Body of pancreas (tissue), 4 donors: ENCODE data around the gene TMCO4. TPM values are rescaled to one million over a fixed set of nuclear protein-coding genes. Genes with fewer than 3 reads are reported as not detected.

Experiments
- ATAC-seq: fragments of 150-250 bp; one replicate; pipeline ENCODE4 v1.9.1; 2016
- DNase-seq, 4 donors: peaks; one replicate each; pipeline ENCODE4 v3.0.0-alpha.2; 2019
- H3K27ac ChIP-seq, 4 donors: fragments of 200-600 bp; sonication (generic); 1 replicate in 3 of 4; 2 replicates in 1 of 4; pipeline versions ENCODE4 v1.5.1 to v1.6.1; 2016 to 2019; ENCODE audit warnings: mild to moderate bottlenecking in 1 of 4, mixed read lengths in 1 of 4, moderate library complexity in 1 of 4
- H3K27me3 ChIP-seq, 2 donors: fragments of 200-600 bp; sonication (generic); one replicate each; pipeline ENCODE4 v1.6.0; 2016; ENCODE audit warnings: mild to moderate bottlenecking in 1 of 2
- H3K36me3 ChIP-seq, 2 donors: fragments of 200-600 bp; sonication (generic); replicated peaks in 1 of 2; 2 replicates each; pipeline ENCODE4 v1.5.1; 2016; ENCODE audit warnings: low read depth in 2 of 2; ENCODE audit not compliant: insufficient read depth in 1 of 2
- H3K4me1 ChIP-seq: fragments of 200-600 bp; sonication (generic); one replicate; pipeline ENCODE4 v1.6.0; 2016
- H3K4me3 ChIP-seq, 2 donors: fragments of 200-600 bp; sonication (generic); 1 replicate in 1 of 2; 2 replicates in 1 of 2; pipeline ENCODE4 v1.5.1; 2016 to 2019
- H3K9me3 ChIP-seq, 3 donors: fragments of 200-600 bp; sonication (generic); 1 replicate in 2 of 3; 2 replicates in 1 of 3; pipeline ENCODE4 v1.5.1; 2016
- CTCF ChIP-seq, 7 experiments: fragments of 450-650 bp in 4 of 7; fragments of 200-600 bp in 3 of 7; sonication (generic) in 3 of 7; IDR thresholded peaks; one replicate each; pipeline ENCODE4 v1.5.1; 2016 to 2019; ENCODE audit warnings: antibody characterized with exemption in 7 of 7
- POLR2A ChIP-seq, 3 donors: fragments of 450-650 bp; IDR thresholded peaks; one replicate each; pipeline ENCODE4 v1.6.1; 2016; ENCODE audit warnings: antibody characterized with exemption in 3 of 3, mild to moderate bottlenecking in 2 of 3
- WGBS, 2 donors: methylation state at CpG; one replicate each; pipeline ENCODE4 v1.1.5; 2017; 5-methylcytosine and 5-hydroxymethylcytosine counted together
- intact Hi-C: fragments of 100-400 bp; cut with DNase I; formaldehyde crosslinking; loops from one replicate; pipeline ENCODE4 v1.15.1; 2023
- total RNA-seq, 2 donors: library from RNA; depleted of rRNA; stranded (reverse); fragments of >200 nt; gene quantifications; one replicate each; pipeline ENCODE4 v1.1.0, GENCODE V29; 2016

TMCO4 gene
- total RNA-seq, 2 donors from 2014 or later: 31.3 to 36.3 TPM

- peaks cover 12% of the 10 kb centered on the region for H3K4me1 ChIP-seq
- ATAC-seq: no peak
- no peaks in the 10 kb centered on the region for H3K9me3 ChIP-seq
- no peak overlapping the region for H3K4me3 ChIP-seq
- H3K27ac ChIP-seq: no peak overlapping the region
- no peaks in the 10 kb centered on the region for H3K36me3 ChIP-seq
- WGBS, 2 donors: 8 to 44% methylated on average over 8 to 72 of the region's 84 CpGs
- no peak for DNase-seq
- peaks cover 0 to 15% of the 10 kb centered on the region in 2 donors for H3K27me3 ChIP-seq
- TF ChIP-seq CTCF (IDR thresholded peaks at IDR 0.05) (no peak), POLR2A (IDR thresholded peaks at IDR 0.05) (no peak)
- intact Hi-C loops: no loop called here
These were observed 133.9 kb downstream of the TMCO4 start for GRCh38 chr1:19665496-19666465.

DNA sequence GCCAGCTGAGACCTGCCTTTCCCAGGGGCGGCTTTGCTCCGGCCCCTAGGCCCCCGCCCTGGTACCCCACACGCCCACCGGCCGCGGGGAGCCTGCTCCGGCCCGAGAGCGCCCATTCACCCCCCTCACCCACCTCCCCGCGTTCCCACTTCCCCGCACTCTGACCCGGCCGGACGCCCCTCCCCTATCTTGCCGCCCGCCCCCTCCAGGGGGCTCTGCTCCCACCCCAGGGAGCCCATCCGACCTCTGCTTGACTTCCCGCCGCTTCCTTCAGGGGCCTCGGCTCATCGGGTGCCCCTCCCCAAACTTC lies 134.6 kb downstream of the TMCO4 start:
- DNase-seq: no peak

DNA sequence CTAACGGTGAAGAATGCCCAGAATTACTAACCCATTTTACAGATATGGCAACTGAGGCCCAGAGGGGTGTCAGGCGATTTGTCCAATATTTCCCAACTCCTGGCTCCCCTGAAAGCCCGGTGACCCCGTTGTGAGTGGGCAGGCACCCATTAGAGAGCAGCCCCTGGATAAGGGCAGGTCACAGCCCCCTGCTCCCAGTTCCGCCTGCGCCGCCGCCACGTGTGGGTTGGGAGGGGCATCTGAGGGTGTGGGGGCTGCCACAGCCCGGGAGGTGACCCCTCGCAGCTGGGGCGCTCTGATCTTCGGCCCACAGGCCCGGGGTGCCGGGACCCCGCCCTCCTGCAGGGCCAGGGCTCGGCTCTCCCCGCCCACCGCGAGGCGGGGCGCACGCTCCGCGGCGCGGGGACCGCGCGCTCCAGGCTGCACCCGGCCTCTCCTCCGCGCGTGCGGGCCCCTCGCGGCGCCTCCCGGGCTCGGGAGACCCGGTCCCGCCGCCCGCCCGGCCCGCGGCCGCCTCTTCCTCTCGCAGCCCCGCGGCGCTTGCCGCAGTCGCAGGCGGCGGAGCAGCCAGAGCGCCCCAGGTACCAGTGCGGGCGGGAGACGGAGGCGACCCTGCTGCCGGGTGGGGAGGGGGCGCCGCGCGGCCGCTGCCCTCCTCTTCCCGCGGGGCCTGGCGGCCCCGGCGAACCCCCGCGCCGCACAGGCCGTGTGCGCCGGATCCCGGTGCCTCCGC lies 135.1 kb downstream of the TMCO4 start, which contains the start of gene HTR6:
Gene HTR6 (plus strand): TSS at position 423 of the 733 bp plus-strand sequence. CDS start 879 bp downstream, outside the sequence.
- DNase-seq (no peak), ATAC-seq (peak; percentile 6)
- no peak for TF ChIP-seq POLR2A (IDR thresholded peaks at IDR 0.05)
- TF ChIP-seq CTCF (IDR thresholded peaks at IDR 0.05): no peak
- peaks cover 0 to 15% of the 10 kb centered on the region in 2 donors for H3K27me3 ChIP-seq
- H3K36me3 ChIP-seq: no peaks in the 10 kb centered on the region
- H3K9me3 ChIP-seq: no peaks in the 10 kb centered on the region
- H3K4me3 ChIP-seq: no peak within 1 kb of the TSS
- H3K27ac ChIP-seq: no peak within 1 kb of the TSS
- intact Hi-C loops: no loop called here
- WGBS, 2 donors: 5 to 13% methylated on average over 4 to 43 of the region's 80 CpGs
- peaks cover 12% of the 10 kb centered on the region for H3K4me1 ChIP-seq

More for the DNA sequence above, 134.6 kb downstream of the TMCO4 start:
- H3K4me3 ChIP-seq: no peak overlapping the region
- 6 to 7% methylated on average over 3 to 20 of the region's 23 CpGs for WGBS, 2 donors
- H3K4me1 ChIP-seq: peaks cover 12% of the 10 kb centered on the region
- H3K36me3 ChIP-seq: no peaks in the 10 kb centered on the region
- peaks cover 0 to 15% of the 10 kb centered on the region in 2 donors for H3K27me3 ChIP-seq
- intact Hi-C loops: no loop called here
- TF ChIP-seq CTCF (IDR thresholded peaks at IDR 0.05): no peak
- no peak for TF ChIP-seq POLR2A (IDR thresholded peaks at IDR 0.05)
- no peak for ATAC-seq
- no peaks in the 10 kb centered on the region for H3K9me3 ChIP-seq
- no peak overlapping the region for H3K27ac ChIP-seq

- peaks cover 12% of the 10 kb centered on the region for H3K4me1 ChIP-seq
- no peak for TF ChIP-seq CTCF (IDR thresholded peaks at IDR 0.05)
- TF ChIP-seq POLR2A (IDR thresholded peaks at IDR 0.05): no peak
- intact Hi-C loops: no loop called here
- H3K27ac ChIP-seq: no peak overlapping the region
- no peaks in the 10 kb centered on the region for H3K36me3 ChIP-seq
- ATAC-seq (no peak), DNase-seq (no peak)
- no peak overlapping the region for H3K4me3 ChIP-seq
- no peaks in the 10 kb centered on the region for H3K9me3 ChIP-seq
- WGBS, 2 donors: 60 to 64% methylated on average over 3 of the region's 3 CpGs
- peaks cover 0 to 15% of the 10 kb centered on the region in 2 donors for H3K27me3 ChIP-seq
These were observed 137.4 kb downstream of the TMCO4 start for GRCh38 chr1:19662313-19662712.
